ENCODE data around the gene PHIP.
"Not testable (repeated sequence)": the region's sequence is repeated elsewhere in the genome, so short reads cannot be mapped to it uniquely, and the experiment has no call there.

The PHIP gene

DNA sequence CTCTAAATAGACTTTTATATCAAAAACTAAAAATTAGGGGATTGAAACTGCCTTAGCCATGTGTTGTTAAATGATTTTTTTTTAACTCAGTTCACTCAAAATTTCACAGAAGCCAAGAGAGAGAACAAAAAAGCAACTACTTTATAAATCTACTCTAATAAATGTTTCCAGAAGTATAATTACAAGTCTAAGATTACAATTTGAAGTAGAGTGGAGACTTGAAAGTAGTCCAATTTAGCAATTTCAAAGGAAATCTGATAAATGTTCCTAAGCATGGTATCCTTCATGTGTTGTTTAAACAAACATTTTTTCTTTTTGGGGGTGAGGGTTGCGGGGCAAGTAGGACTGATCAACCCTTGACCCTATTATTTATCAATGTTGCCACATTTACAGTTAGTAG, 72.6 kb downstream of the PHIP start:
- ATAC-seq = no peak

GRCh38 chr6:79005024-79005423, 73.0 kb downstream of the PHIP start:
- no peak for ATAC-seq

DNA sequence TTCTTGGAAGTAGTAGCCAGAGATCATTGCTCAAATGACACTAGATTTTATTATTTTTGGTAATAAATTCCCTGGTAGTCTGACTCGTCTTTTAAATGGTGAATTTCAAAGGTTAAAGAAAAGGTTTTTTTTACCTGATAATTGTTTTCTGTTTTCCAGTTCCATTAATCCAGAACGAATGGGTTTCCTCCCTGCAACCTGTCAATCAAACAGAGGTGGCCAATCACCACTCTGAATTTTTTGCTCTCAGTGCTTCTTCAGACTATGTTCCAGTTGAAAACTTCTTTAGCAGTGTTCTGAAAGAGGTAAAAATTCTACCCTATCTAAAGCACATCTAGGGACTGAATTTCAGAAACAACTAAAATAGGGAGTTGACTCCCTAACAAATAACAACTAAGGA, 73.8 kb downstream of the PHIP start:
- no peak for ATAC-seq

DNA sequence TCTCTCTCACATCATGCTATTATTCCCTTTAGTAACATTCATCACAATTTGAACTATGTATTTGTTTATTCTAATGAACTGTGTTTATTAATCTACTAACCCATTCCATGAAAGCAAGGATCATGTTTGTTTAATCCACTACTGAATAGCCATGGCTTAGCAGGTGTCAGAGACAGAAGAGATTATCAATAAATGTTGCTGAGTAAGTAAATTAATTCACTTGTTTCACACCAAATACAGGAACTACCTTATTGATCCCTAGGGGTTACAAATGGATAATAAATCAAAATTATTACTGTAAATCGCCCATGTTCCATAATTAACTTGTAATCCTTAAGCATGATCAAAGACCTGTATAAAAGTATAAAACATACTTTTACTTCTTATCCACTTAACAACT, 76.6 kb downstream of the PHIP start:
- ATAC-seq = no peak

DNA sequence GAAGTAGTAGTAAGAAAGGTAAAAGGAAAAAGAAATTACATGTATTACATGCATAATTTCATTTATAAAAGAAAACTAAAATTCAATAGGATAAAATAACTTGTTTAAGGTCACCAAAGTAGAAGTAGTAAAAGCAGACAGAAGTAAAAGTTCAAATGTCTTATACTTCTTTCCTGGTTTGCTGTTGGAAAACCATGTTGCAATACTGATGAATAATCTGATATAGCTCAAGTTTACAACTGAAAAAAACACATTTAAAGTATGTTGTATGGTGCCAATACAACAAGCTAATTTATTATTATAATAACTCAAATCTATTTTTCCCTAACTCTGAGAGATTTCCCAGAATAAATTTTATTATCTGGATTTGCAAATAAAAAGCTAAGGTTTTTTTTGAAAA, 78.3 kb downstream of the PHIP start:
- no peak for ATAC-seq

DNA sequence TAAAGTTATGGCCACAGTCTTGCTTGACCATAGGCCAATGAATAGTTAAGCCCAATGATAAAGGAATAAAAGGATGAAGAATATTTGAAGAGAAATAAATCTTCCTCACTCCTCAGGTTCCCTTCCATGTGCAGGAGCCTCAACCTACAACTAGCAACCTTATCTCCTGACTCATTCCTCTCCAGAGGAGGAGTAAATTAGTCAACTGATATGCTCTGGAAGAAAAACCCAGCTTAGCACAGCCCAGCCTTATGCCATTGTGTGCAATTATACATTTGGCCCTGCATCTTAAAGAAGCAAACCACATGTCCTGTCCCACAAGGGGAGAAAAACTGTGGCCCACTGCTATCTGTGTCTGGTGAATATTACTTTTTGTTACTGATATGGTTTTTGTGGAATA, 82.1 kb downstream of the PHIP start:
- no peak for ATAC-seq

GRCh38 chr6:78995346-78995745, 82.7 kb downstream of the PHIP start:
- ATAC-seq = no peak

DNA sequence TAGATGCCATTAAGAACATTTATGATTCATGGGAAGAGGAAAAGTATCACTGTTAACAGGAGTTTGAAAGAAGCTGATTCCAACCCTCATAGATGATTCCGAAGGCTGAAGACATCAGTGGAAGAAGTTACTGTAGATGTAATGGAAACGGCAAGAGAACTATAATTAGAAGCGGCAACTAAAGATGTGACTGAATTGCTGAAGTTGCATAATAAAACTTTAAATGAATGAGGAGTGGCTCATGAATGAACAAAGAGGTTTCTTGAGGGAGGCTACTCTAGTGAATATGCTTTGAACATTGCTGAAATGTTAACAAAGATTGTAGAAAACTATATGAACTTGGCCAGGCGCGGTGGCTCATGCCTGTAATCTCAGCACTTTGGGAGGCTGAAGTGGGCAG, 84.1 kb downstream of the PHIP start:
- ATAC-seq = no peak

GRCh38 chr6:78989191-78989590, 88.9 kb downstream of the PHIP start:
- ATAC-seq = no peak

DNA sequence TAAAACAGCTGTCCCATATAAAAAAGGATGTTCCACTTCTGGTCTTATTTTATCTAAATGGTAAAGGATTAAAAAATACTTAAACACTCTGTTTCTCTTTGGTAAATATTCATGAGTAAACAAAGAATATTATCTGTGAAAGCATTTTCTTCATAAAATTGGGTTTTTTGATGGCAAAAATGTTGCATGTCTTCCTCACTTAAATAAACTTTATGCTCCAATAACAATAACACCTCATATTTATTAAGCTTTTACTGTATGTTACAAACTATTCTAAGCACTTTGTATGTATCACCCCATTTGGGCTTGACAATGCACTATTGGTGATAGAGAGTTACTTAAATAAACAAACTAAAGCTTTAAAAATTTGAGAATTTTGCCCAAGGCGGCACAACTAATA, 91.9 kb downstream of the PHIP start:
- ATAC-seq = no peak

GRCh38 chr6:78984225-78984950, 93.7 kb downstream of the PHIP start:
- ATAC-seq = no peak

DNA sequence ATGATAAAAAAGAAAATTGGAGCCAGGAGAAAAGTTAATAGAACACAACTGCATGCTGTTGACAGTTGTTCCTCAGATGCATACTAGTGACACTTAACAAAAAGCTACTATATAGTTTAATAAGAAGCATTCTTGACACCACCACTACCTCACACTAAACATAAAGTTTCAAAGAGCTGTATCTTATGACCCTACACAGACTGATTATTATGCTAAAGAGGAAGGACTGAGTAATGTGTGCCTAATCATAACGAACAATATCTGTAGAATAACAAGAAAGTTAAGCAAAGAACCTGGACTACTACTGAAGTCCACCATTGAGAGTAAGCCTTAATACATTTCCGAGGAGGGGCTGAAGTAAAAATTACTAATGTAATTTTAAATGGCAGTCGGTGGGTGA, 110.9 kb downstream of the PHIP start:
- ATAC-seq = no peak

GRCh38 chr6:78966542-78966941, 111.5 kb downstream of the PHIP start:
- ATAC-seq = no peak

GRCh38 chr6:78962448-78962847, 115.6 kb downstream of the PHIP start:
- ATAC-seq = no peak

- ATAC-seq = no peak
Observed at GRCh38 chr6:78954740-78955139, 123.3 kb downstream of the PHIP start.

DNA sequence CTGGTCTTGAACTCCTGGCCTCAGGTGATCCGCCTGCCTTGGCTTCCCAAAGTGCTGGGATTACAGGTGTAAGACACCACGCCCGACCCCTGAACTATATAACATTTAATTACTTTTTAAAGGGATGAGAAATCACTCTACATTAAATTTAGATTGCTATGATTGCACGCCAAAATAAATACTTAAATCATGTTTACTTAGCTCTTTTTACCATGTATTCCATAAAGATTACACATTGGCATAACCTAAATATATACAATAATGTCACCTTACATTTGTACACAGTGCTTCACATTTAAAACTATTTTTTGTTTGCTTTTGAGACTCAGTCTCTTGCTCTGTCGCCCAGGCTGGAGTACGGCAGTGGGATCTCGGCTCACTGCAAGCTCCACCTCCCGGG, 124.3 kb downstream of the PHIP start:
- ATAC-seq = no peak

DNA sequence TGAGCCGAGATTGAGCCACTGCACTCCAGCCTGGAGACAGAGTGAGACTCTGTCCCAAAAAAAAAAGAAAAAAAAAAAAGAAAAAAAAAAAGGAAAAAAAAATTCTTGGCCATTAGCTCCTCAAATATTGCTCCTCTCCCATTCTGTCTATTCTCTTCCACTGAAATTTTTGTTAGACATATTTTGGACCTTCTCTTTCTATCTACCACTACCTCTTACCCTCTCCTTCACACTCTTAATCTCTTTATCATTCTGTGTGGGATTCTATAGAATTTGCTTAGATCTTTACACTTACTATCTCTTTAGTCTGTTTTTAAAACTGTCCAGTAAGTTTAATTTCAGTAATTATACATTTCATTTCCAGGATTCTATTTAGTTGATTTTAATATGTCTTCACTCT, 125.7 kb downstream of the PHIP start:
- no peak for ATAC-seq

DNA sequence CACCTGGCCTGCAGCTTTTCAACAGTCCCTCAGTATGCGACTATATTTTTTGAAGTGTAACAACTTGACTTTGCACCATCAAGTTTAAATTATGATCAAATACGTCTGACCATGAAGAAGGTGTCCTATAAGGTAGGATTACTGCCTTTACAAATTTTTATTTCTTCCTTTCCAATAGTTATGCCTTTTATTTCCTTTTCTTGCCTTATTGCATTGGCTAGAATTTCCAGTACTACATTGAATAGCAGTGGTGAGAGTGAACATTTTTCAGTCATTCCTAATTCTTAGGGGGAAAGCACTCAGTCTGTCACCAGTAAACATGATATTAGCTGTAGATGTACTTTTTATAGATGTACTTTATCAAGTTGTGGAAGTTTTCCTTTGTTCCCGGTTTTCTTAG, 129.3 kb downstream of the PHIP start:
- no peak for ATAC-seq

- no peak for ATAC-seq
Observed at GRCh38 chr6:78947962-78948361, 130.1 kb downstream of the PHIP start.

GRCh38 chr6:78947529-78947928, 130.5 kb downstream of the PHIP start:
- ATAC-seq = no peak

DNA sequence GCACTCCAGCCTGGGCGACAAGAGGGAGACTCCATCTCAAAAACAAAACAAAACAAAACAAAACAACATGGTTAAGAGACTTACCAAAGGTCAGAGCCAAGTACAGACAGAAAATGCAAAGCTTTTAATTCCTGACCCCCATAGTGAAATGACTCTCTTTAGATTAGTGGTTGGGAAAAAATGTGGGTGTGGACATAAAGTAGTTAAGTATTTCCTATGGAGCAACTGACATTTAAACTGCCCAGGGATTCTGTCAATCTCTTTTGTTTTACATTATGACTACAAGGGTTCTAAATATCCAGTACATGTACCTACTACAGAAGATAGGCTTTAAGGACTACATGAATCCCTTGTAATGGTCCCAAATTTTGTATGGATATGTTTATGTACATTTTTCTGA, 135.6 kb downstream of the PHIP start:
- no peak for ATAC-seq

- ATAC-seq = no peak
Observed at GRCh38 chr6:78936515-78936914, 141.5 kb downstream of the PHIP start.

GRCh38 chr6:78935553-78935952, 142.5 kb downstream of the PHIP start:
- no peak for ATAC-seq

- no peak for ATAC-seq
Observed at GRCh38 chr6:78925317-78925716, 152.7 kb downstream of the PHIP start.

DNA sequence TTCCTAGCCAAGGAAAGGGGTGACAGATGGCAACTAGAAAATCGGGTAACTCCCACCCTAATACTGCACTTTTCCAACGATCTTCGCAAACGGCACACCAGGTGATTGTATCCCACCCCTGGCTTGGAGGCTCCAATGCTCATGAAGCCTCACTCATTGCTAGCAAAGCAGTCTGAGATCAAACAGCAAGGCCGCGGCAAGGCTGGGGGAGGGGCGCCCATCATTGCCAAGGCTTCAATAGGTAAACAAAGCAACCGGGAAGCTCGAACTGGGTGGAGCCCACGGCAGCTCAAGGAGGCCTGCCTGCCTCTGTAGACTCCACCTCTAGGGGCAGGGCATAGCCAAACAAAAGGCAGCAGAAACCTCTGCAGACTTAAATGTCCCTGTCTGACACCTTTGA, 156.9 kb downstream of the PHIP start:
- ATAC-seq = not testable (repeated sequence)

Measured in activated CD4-positive, CD25-positive, alpha-beta regulatory T cell treated with anti-CD3 and anti-CD28 coated beads, Interleukin-2, amount 50 U/mL, for 24 hours (primary cell).